Epithelial cell of proximal tubule (primary cell): ENCODE data around the gene SPRTN. TPM values are rescaled to one million over a fixed set of nuclear protein-coding genes. Genes with fewer than 3 reads are reported as not detected.
A peak's percentile ranks its signal among the peaks of the same experiment; 100 is the strongest.

Experiments
- DNase-seq: peaks from one replicate; pipeline ENCODE4 v3.0.0-alpha.2; 2011; ENCODE audit warnings: low read depth
- H3K4me3 ChIP-seq: 2 replicates; pipeline ENCODE4 v1.5.1; 2011; ENCODE audit warnings: low read depth, mild to moderate bottlenecking, low read length
- CTCF ChIP-seq: conservative IDR thresholded peaks from 2 replicates; pipeline ENCODE4 v1.5.1; 2012; ENCODE audit warnings: low read depth, mild to moderate bottlenecking, low read length
- total RNA-seq: library from RNA; depleted of rRNA; stranded (reverse); fragments of >200 nt; gene quantifications from 2 replicates; pipeline ENCODE4 v1.2.3, GENCODE V29; 2015

Gene SPRTN
- total RNA-seq, 1 donor from 2014 or later = 21.5 TPM

- TF ChIP-seq CTCF = no peak
- DNase-seq = peak; percentile 97
- H3K4me3 ChIP-seq = peak overlapping the region; percentile 19
These were observed 57.2 kb downstream of the SPRTN start for GRCh38 chr1:231395076-231395997.

GRCh38 chr1:231395998-231396390 is 57.9 kb downstream of the SPRTN start:
- H3K4me3 ChIP-seq = peak overlapping the region; percentile 18

GRCh38 chr1:231396643-231397042 is 58.5 kb downstream of the SPRTN start:
- no peak for TF ChIP-seq CTCF
- no peak overlapping the region for H3K4me3 ChIP-seq
- DNase-seq = no peak

More at GRCh38 chr1:231395998-231396390, 57.9 kb downstream of the SPRTN start:
- TF ChIP-seq CTCF = no peak
- DNase-seq = no peak

- TF ChIP-seq CTCF = no peak
- DNase-seq = no peak
- H3K4me3 ChIP-seq = no peak overlapping the region
These were observed 60.0 kb downstream of the SPRTN start for GRCh38 chr1:231397886-231398671.

- TF ChIP-seq CTCF = no peak
- no peak for DNase-seq
- H3K4me3 ChIP-seq = no peak overlapping the region
These were observed 63.4 kb downstream of the SPRTN start for GRCh38 chr1:231401478-231401877.

- DNase-seq = no peak
- TF ChIP-seq CTCF = no peak
- H3K4me3 ChIP-seq = no peak overlapping the region
These were observed 66.2 kb downstream of the SPRTN start for GRCh38 chr1:231404318-231404717.

Other genes starting within 250 kb of the SPRTN start
- not detected in 2 replicates for gene TRIM67, start 176.2 kb upstream of the SPRTN start, total RNA-seq
- gene GNPAT, start 97.1 kb upstream of the SPRTN start, total RNA-seq = 35.5 and 46.3 TPM in 2 replicates
- 6.7 and 8.1 TPM in 2 replicates for gene EXOC8, start 441 bp upstream of the SPRTN start, total RNA-seq
- 34.5 and 38.6 TPM in 2 replicates for gene EGLN1, start 84.0 kb downstream of the SPRTN start, total RNA-seq
- gene TSNAX, start 190.4 kb downstream of the SPRTN start, total RNA-seq = 12.1 and 26.4 TPM in 2 replicates